SK-N-SH treated with all-trans-retinoic acid at 6 μM for 48 hours (cell line): Measurements from ENCODE around the gene CEP63.

Experiments
- ATAC-seq: fragments of 200-7000 bp; cut with Tn5 transposase; 3 replicates; pipeline ENCODE4 v1.9.1; 2020; ENCODE audit warnings: mild to moderate bottlenecking, moderate library complexity
- ARNTL ChIP-seq: fragments of 450-650 bp; formaldehyde crosslinking; IDR thresholded peaks from 2 replicates; pipeline ENCODE4 v1.5.0; 2020; ENCODE audit warnings: low read depth, mild to moderate bottlenecking, moderate library complexity, borderline replicate concordance
- BACH2 ChIP-seq: fragments of 250-450 bp; sonication (Bioruptor Pico); IDR thresholded peaks from 2 replicates; pipeline ENCODE4 v1.9.0; 2021; ENCODE audit warnings: mild to moderate bottlenecking, borderline replicate concordance
- ESRRG ChIP-seq: fragments of 250-450 bp; sonication (Bioruptor Pico); IDR thresholded peaks from 2 replicates; pipeline ENCODE4 v1.6.1; 2021; ENCODE audit warnings: mild to moderate bottlenecking
- GLIS3 ChIP-seq: fragments of 250-450 bp; sonication (Bioruptor Pico); IDR thresholded peaks from 2 replicates; pipeline ENCODE4 v1.5.0; 2020; ENCODE audit warnings: mild to moderate bottlenecking, moderate library complexity
- OSR1 ChIP-seq: fragments of 250-450 bp; sonication (Bioruptor Pico); IDR thresholded peaks from 2 replicates; pipeline ENCODE4 v1.8.0; 2022; ENCODE audit warnings: moderate library complexity, mild to moderate bottlenecking, inconsistent platforms
- PPARA ChIP-seq: fragments of 250-450 bp; sonication (Bioruptor Pico); IDR thresholded peaks from 2 replicates; pipeline ENCODE4 v1.5.0; 2020; ENCODE audit warnings: mild to moderate bottlenecking, borderline replicate concordance
- RARB ChIP-seq: fragments of 250-450 bp; sonication (Bioruptor Pico); IDR thresholded peaks from 2 replicates; pipeline ENCODE4 v1.8.0; 2021; ENCODE audit warnings: mild to moderate bottlenecking, moderate library complexity
- ZFP3 ChIP-seq: fragments of 250-450 bp; sonication (Bioruptor Pico); IDR thresholded peaks from 2 replicates; pipeline ENCODE4 v1.5.0; 2020; ENCODE audit warnings: mild to moderate bottlenecking, moderate library complexity
- ZFP30 ChIP-seq: fragments of 450-650 bp; formaldehyde crosslinking; IDR thresholded peaks from 2 replicates; pipeline ENCODE4 v1.5.0; 2022; ENCODE audit warnings: mild to moderate bottlenecking, moderate library complexity
- ZNF565 ChIP-seq: fragments of 450-650 bp; formaldehyde crosslinking; conservative IDR thresholded peaks from 2 replicates; pipeline ENCODE4 v1.5.0; 2020; ENCODE audit warnings: low read depth, mild to moderate bottlenecking, moderate library complexity
- ZNF70 ChIP-seq: fragments of 450-650 bp; formaldehyde crosslinking; IDR thresholded peaks from 2 replicates; pipeline ENCODE4 v1.5.0; 2020; ENCODE audit warnings: mild to moderate bottlenecking, moderate library complexity
- ZNF8 ChIP-seq: fragments of 450-650 bp; formaldehyde crosslinking; IDR thresholded peaks from 2 replicates; pipeline ENCODE4 v1.5.0; 2020; ENCODE audit warnings: mild to moderate bottlenecking, moderate library complexity
- TF ChIP-seq, protein P1 (sequence below): fragments of 250-450 bp; sonication (Bioruptor Pico); IDR thresholded peaks from 2 replicates; pipeline ENCODE4 v1.5.0; 2020; ENCODE audit warnings: mild to moderate bottlenecking, moderate library complexity
- TF ChIP-seq, protein P2 (sequence below): fragments of 250-450 bp; sonication (Bioruptor Pico); IDR thresholded peaks from 2 replicates; pipeline ENCODE4 v1.8.0; 2020; ENCODE audit warnings: mild to moderate bottlenecking, moderate library complexity, borderline replicate concordance

CEP63 gene

GRCh38 chr3:134603956-134604355 is 118.1 kb downstream of the CEP63 start (continued):
- TF ChIP-seq GLIS3 (CRISPR knock-in tag), result no peak

DNA sequence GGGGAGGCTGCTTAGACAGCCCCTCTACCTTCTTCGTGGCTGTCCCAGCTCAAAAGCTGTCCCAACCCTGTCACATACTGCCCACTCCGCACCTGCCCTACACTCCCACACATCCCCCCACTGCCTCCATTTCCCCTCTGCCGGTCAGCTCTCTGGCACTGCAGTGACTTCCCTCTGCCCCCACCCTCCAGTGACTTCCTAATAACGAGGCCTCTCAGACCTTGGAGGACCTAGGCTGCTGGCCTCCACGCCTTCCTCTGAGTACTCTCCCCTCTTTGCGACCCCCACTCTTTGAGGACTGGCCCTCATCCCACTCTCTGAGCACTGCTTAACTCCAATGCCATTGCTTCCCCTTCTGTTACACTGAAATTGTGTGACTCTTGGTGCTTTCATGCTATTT is 119.7 kb downstream of the CEP63 start:
- no peak for TF ChIP-seq ZNF70
- ATAC-seq, result no peak

GRCh38 chr3:134606033-134607025 is 120.5 kb downstream of the CEP63 start:
- TF ChIP-seq GLIS3 (CRISPR knock-in tag) (no peak), ZNF70 (no peak), RARB (CRISPR knock-in tag) (no peak), ZFP30 (CRISPR knock-in tag) (no peak), ZNF565 (CRISPR knock-in tag) (no peak), ARNTL (CRISPR knock-in tag) (no peak), PPARA (CRISPR knock-in tag) (no peak)
- TF ChIP-seq, protein P1, sequence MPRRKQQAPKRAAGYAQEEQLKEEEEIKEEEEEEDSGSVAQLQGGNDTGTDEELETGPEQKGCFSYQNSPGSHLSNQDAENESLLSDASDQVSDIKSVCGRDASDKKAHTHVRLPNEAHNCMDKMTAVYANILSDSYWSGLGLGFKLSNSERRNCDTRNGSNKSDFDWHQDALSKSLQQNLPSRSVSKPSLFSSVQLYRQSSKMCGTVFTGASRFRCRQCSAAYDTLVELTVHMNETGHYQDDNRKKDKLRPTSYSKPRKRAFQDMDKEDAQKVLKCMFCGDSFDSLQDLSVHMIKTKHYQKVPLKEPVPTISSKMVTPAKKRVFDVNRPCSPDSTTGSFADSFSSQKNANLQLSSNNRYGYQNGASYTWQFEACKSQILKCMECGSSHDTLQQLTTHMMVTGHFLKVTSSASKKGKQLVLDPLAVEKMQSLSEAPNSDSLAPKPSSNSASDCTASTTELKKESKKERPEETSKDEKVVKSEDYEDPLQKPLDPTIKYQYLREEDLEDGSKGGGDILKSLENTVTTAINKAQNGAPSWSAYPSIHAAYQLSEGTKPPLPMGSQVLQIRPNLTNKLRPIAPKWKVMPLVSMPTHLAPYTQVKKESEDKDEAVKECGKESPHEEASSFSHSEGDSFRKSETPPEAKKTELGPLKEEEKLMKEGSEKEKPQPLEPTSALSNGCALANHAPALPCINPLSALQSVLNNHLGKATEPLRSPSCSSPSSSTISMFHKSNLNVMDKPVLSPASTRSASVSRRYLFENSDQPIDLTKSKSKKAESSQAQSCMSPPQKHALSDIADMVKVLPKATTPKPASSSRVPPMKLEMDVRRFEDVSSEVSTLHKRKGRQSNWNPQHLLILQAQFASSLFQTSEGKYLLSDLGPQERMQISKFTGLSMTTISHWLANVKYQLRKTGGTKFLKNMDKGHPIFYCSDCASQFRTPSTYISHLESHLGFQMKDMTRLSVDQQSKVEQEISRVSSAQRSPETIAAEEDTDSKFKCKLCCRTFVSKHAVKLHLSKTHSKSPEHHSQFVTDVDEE, result no peak
- TF ChIP-seq, all 23 proteins: peak for 0
- ATAC-seq, result no peak

- ATAC-seq, result no peak
These were observed 121.5 kb downstream of the CEP63 start for GRCh38 chr3:134607054-134608022.

More at GRCh38 chr3:134607054-134608022, 121.5 kb downstream of the CEP63 start:
- TF ChIP-seq ZFP3 (CRISPR knock-in tag) (no peak), ARNTL (CRISPR knock-in tag) (no peak), BACH2 (CRISPR knock-in tag) (no peak), PPARA (CRISPR knock-in tag) (no peak), ESRRG (CRISPR knock-in tag) (no peak), OSR1 (CRISPR knock-in tag) (no peak), ZNF8 (no peak)
- TF ChIP-seq, protein P2, sequence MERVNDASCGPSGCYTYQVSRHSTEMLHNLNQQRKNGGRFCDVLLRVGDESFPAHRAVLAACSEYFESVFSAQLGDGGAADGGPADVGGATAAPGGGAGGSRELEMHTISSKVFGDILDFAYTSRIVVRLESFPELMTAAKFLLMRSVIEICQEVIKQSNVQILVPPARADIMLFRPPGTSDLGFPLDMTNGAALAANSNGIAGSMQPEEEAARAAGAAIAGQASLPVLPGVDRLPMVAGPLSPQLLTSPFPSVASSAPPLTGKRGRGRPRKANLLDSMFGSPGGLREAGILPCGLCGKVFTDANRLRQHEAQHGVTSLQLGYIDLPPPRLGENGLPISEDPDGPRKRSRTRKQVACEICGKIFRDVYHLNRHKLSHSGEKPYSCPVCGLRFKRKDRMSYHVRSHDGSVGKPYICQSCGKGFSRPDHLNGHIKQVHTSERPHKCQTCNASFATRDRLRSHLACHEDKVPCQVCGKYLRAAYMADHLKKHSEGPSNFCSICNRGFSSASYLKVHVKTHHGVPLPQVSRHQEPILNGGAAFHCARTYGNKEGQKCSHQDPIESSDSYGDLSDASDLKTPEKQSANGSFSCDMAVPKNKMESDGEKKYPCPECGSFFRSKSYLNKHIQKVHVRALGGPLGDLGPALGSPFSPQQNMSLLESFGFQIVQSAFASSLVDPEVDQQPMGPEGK (CRISPR knock-in tag), result no peak
- TF ChIP-seq, protein P1, result no peak
